Measurements from ENCODE around the gene CFAP299. TPM values are rescaled to one million over a fixed set of nuclear protein-coding genes. Genes with fewer than 3 reads are reported as not detected.

CFAP299 gene
- total and polyA plus RNA-seq, 9 of the 15 experiments (the other 6 are each of a cell fraction or from before 2014, with no cell fraction given): 0.09 to 3.0 (median 0.76) TPM

DNA sequence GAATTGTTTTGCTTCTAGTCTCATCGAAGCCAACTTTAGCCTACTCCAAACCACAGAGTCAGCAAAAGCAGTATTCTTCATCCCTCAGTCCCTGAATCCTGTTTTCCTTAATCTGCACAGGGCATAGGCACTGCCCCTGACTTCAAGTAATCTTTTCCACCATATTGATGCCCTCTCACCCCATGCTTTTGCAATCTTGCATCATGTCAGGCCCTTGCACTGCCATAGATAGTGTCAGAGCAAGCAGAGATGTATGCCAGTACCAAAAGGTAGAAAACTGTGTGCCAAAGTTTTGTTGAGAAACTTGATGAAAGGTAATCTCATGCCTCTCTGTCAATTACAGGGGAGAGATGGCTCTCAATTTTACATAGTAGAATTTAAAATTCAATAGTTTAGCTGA, 131.1 kb downstream of the CFAP299 start (continued):
- TF ChIP-seq ZNF175 (CRISPR knock-in tag; IDR thresholded peaks at IDR 0.05; ENCODE audit: low read depth) (0 out of 2 replicates have a peak, but pooled peaks have one; percentile 28), C11orf30 (IDR thresholded peaks at IDR 0.05; ENCODE audit: low read depth) (peak; percentile 39; the same call in 1 of the 2 replicates), DDX20 (tag; IDR thresholded peaks at IDR 0.05; ENCODE audit: low read depth) (no peak), NR2C1 (IDR thresholded peaks at IDR 0.05) (no peak), NR2C1 (tag; IDR thresholded peaks at IDR 0.05) (peak; percentile 74), ZNF436 (CRISPR knock-in tag; IDR thresholded peaks at IDR 0.05) (no peak)

DNA sequence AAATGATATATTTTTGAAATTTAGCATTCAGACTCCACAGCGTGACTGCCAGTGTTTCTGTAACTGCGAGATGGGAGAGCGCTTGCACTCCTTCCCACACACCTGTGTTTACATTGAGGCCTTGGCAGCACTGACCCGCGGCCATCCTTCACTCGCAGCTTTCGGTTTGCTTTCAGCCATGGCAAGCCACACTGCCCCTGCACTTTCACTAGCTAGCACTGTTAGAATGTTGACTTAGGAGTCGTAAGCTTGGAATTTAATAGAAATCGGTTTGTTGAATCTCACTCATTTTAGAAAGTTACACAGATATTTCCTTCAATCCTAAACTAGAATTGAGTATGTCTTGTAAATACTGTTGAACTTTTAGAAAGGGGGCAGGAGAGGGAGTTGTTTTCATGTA, 136.2 kb downstream of the CFAP299 start:
- H3K27me3 ChIP-seq (ENCODE audit: control insufficient read depth in 2 of 2, insufficient read depth in 2 of 2, low read length in 2 of 2): no peaks in the 10 kb centered on the region
- ChIA-PET CTCF (ENCODE audit: low intra/inter-chr PET ratio) (no interaction called here), POLR2A (no interaction called here)
- peak overlapping the region; percentile 25 for H2AFZ ChIP-seq (ENCODE audit: low read depth, low read length)
- H3K9me1 ChIP-seq (ENCODE audit: control insufficient read depth, insufficient read depth, low read length): no peaks in the 10 kb centered on the region
- WGBS (ENCODE audit: insufficient coverage, low coverage, missing lambda C conversion rate): 4% methylated on average over 9 of the region's 9 CpGs
- no peaks in the 10 kb centered on the region for H3K9me3 ChIP-seq (replicated peaks; ENCODE audit: control insufficient read depth, insufficient read depth, low read depth, low read length)
- in situ Hi-C loops (cut with MboI) (no loop called here), intact Hi-C loops (cut with micrococcal nuclease) (no loop called here)
- H3K4me1 ChIP-seq (replicated peaks in 1 of 2; ENCODE audit: control insufficient read depth in 2 of 2, insufficient read depth in 2 of 2, low read length in 2 of 2): no peaks in the 10 kb centered on the region
- no peaks in the 10 kb centered on the region for H3K79me2 ChIP-seq (ENCODE audit: control insufficient read depth, insufficient read depth, low read length)
- ATAC-seq: peak; percentile 64; the same call in 2 of the 3 replicates
- H3K4me3 ChIP-seq: no peak overlapping the region
- no peak for FAIRE-seq
- no TSS peak for BruUV-seq (replicated peaks)
- H3K27ac ChIP-seq (ENCODE audit: extremely low read depth, low read depth, low read length): no peak overlapping the region
- no peak overlapping the region; a peak in 1 of 4 replicates for H3K9ac ChIP-seq (ENCODE audit: insufficient read depth in 1 of 2, low read depth in 2 of 2, low read length in 2 of 2)
- H4K20me1 ChIP-seq (replicated peaks; ENCODE audit: control insufficient read depth, insufficient read depth, low read length): no peaks in the 10 kb centered on the region
- no peak for DNase-seq (ENCODE audit: extremely low read depth in 1 of 4, low spot score in 3 of 4)
- H3K36me3 ChIP-seq (ENCODE audit: control insufficient read depth, insufficient read depth, low read length): no peaks in the 10 kb centered on the region
- H3K4me2 ChIP-seq (ENCODE audit: insufficient read depth, low read length): peak overlapping the region; percentile 54
- TF ChIP-seq, protein P1, sequence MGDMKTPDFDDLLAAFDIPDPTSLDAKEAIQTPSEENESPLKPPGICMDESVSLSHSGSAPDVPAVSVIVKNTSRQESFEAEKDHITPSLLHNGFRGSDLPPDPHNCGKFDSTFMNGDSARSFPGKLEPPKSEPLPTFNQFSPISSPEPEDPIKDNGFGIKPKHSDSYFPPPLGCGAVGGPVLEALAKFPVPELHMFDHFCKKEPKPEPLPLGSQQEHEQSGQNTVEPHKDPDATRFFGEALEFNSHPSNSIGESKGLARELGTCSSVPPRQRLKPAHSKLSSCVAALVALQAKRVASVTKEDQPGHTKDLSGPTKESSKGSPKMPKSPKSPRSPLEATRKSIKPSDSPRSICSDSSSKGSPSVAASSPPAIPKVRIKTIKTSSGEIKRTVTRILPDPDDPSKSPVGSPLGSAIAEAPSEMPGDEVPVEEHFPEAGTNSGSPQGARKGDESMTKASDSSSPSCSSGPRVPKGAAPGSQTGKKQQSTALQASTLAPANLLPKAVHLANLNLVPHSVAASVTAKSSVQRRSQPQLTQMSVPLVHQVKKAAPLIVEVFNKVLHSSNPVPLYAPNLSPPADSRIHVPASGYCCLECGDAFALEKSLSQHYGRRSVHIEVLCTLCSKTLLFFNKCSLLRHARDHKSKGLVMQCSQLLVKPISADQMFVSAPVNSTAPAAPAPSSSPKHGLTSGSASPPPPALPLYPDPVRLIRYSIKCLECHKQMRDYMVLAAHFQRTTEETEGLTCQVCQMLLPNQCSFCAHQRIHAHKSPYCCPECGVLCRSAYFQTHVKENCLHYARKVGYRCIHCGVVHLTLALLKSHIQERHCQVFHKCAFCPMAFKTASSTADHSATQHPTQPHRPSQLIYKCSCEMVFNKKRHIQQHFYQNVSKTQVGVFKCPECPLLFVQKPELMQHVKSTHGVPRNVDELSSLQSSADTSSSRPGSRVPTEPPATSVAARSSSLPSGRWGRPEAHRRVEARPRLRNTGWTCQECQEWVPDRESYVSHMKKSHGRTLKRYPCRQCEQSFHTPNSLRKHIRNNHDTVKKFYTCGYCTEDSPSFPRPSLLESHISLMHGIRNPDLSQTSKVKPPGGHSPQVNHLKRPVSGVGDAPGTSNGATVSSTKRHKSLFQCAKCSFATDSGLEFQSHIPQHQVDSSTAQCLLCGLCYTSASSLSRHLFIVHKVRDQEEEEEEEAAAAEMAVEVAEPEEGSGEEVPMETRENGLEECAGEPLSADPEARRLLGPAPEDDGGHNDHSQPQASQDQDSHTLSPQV (IDR thresholded peaks at IDR 0.05): no peak
- TF ChIP-seq SRSF7 (optimal IDR thresholded peaks at IDR 0.05; ENCODE audit: low read depth, low read length): no peak
- TF ChIP-seq FOXA3 (CRISPR knock-in tag; conservative IDR thresholded peaks at IDR 0.05 in 1 of 2, IDR thresholded peaks at IDR 0.05 in 1 of 2): peak; percentile 15 to 38; a peak in 1 of 4 replicates
- TF ChIP-seq, protein P2, sequence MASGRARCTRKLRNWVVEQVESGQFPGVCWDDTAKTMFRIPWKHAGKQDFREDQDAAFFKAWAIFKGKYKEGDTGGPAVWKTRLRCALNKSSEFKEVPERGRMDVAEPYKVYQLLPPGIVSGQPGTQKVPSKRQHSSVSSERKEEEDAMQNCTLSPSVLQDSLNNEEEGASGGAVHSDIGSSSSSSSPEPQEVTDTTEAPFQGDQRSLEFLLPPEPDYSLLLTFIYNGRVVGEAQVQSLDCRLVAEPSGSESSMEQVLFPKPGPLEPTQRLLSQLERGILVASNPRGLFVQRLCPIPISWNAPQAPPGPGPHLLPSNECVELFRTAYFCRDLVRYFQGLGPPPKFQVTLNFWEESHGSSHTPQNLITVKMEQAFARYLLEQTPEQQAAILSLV (tag; IDR thresholded peaks at IDR 0.05): no peak
- TF ChIP-seq ZNF282 (CRISPR knock-in tag; IDR thresholded peaks at IDR 0.05): no peak
- TF ChIP-seq, protein P3, sequence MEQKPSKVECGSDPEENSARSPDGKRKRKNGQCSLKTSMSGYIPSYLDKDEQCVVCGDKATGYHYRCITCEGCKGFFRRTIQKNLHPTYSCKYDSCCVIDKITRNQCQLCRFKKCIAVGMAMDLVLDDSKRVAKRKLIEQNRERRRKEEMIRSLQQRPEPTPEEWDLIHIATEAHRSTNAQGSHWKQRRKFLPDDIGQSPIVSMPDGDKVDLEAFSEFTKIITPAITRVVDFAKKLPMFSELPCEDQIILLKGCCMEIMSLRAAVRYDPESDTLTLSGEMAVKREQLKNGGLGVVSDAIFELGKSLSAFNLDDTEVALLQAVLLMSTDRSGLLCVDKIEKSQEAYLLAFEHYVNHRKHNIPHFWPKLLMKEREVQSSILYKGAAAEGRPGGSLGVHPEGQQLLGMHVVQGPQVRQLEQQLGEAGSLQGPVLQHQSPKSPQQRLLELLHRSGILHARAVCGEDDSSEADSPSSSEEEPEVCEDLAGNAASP (IDR thresholded peaks at IDR 0.05): no peak
- TF ChIP-seq ETS2 (tag; IDR thresholded peaks at IDR 0.05; ENCODE audit: borderline replicate concordance, poor library complexity, severe bottlenecking): no peak
- TF ChIP-seq ZNF384 (IDR thresholded peaks at IDR 0.05; ENCODE audit: low read depth, low read length): no peak
- no peak for TF ChIP-seq HNRNPLL (IDR thresholded peaks at IDR 0.05; ENCODE audit: low read depth, low read length, poor library complexity, severe bottlenecking)
- no peak for TF ChIP-seq POU5F1 (IDR thresholded peaks at IDR 0.05; ENCODE audit: borderline replicate concordance, low read depth, low read length, partially characterized antibody)

Measured in K562 (cell line).